ENCODE data around the gene SPAG17. TPM values are rescaled to one million over a fixed set of nuclear protein-coding genes. Genes with fewer than 3 reads are reported as not detected.

The SPAG17 gene
- total RNA-seq, 1 experiment from 2014 or later, result 0.36 TPM

DNA sequence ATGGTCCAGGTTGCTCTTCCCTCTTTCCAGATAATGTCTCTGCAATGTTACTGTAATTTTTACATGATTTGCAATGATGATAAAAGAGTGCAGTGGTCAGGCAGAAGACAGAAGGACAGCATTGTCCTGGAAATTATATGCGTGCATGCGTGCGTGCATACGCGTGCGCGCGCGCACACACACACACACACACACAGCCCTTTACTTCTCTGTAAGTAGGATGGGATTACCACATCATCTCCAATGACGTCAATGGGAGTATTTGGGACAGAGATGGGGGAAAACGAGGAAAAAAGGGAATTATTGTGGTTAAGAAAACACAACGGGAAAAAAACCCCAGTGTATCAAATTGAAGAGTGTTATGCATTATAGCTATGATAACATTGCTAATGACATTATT lies 99.7 kb downstream of the SPAG17 start:
- Histone ChIP-seq H3K27ac (ENCODE audit: low read length) (no peak overlapping the region), H3K4me1 (ENCODE audit: control insufficient read depth, insufficient read depth, low read length) (no peaks in the 10 kb centered on the region), H3K4me3 (ENCODE audit: low read depth in 2 of 2, low read length in 2 of 2) (no peak overlapping the region), H3K9me3 (ENCODE audit: control insufficient read depth, insufficient read depth, low read depth, low read length) (no peaks in the 10 kb centered on the region), H3K36me3 (ENCODE audit: control insufficient read depth, insufficient read depth, low read length) (no peaks in the 10 kb centered on the region), H3K27me3 (ENCODE audit: control insufficient read depth, insufficient read depth, low read length) (no peaks in the 10 kb centered on the region)
- ChIA-PET POLR2A (no interaction called here), CTCF (no interaction called here)
- no peak for DNase-seq (ENCODE audit: low read depth, low spot score)
- intact Hi-C loops (cut with micrococcal nuclease; ENCODE audit: unreplicated experiment) (no loop called here), in situ Hi-C loops (cut with HindIII; ENCODE audit: low pct_unique_long_range_greater_than_20kb, low sequenced_read_pairs) (no loop called here)
- BruUV-seq (replicated peaks), result no TSS peak
- TF ChIP-seq REST (IDR thresholded peaks at IDR 0.05; ENCODE audit: insufficient read depth in 1 of 2, low read depth in 2 of 2, low read length in 1 of 2) (no peak), TCF7L2 (IDR thresholded peaks at IDR 0.05; ENCODE audit: low read depth, low read length) (no peak), SIN3A (IDR thresholded peaks at IDR 0.05; ENCODE audit: borderline replicate concordance, insufficient read depth, low read depth, low read length) (no peak), POLR2AphosphoS5 (IDR thresholded peaks at IDR 0.05; ENCODE audit: low read depth, low read length) (no peak)
- TF ChIP-seq, protein P1, sequence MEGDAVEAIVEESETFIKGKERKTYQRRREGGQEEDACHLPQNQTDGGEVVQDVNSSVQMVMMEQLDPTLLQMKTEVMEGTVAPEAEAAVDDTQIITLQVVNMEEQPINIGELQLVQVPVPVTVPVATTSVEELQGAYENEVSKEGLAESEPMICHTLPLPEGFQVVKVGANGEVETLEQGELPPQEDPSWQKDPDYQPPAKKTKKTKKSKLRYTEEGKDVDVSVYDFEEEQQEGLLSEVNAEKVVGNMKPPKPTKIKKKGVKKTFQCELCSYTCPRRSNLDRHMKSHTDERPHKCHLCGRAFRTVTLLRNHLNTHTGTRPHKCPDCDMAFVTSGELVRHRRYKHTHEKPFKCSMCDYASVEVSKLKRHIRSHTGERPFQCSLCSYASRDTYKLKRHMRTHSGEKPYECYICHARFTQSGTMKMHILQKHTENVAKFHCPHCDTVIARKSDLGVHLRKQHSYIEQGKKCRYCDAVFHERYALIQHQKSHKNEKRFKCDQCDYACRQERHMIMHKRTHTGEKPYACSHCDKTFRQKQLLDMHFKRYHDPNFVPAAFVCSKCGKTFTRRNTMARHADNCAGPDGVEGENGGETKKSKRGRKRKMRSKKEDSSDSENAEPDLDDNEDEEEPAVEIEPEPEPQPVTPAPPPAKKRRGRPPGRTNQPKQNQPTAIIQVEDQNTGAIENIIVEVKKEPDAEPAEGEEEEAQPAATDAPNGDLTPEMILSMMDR (IDR thresholded peaks at IDR 0.05), result no peak
- ATAC-seq, result no peak

DNA sequence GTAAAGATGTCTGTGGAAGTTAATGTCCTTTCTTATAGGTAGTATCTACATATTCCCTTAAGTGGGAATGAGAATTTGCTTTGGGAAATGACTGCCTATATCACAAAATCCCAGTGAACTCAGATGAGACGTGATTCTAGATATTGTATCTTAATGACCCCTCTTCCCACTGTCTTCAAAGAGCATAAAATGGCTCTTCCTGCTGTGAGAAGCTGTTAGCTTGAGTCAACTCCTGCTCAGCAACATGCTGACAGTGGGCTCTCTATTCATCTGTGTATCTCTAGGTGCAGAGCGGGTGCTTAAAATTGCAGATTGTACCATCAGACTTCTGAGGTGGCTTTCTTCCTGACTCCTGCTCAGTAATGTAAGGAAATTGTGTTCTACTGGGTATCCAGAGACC lies 100.6 kb downstream of the SPAG17 start:
- no peaks in the 10 kb centered on the region for H3K4me1 ChIP-seq (ENCODE audit: control insufficient read depth, insufficient read depth, low read length)
- CTCF ChIA-PET, result no interaction called here
- no peak for DNase-seq (ENCODE audit: low read depth, low spot score)
- BruUV-seq (replicated peaks), result no TSS peak
- POLR2A ChIA-PET, result no interaction called here
- H3K9me3 ChIP-seq (ENCODE audit: control insufficient read depth, insufficient read depth, low read depth, low read length), result no peaks in the 10 kb centered on the region
- no peaks in the 10 kb centered on the region for H3K36me3 ChIP-seq (ENCODE audit: control insufficient read depth, insufficient read depth, low read length)
- ATAC-seq, result no peak
- intact Hi-C loops (cut with micrococcal nuclease; ENCODE audit: unreplicated experiment) (no loop called here), in situ Hi-C loops (cut with HindIII; ENCODE audit: low pct_unique_long_range_greater_than_20kb, low sequenced_read_pairs) (no loop called here)
- H3K27ac ChIP-seq (ENCODE audit: low read length), result no peak overlapping the region
- no peak overlapping the region for H3K4me3 ChIP-seq (ENCODE audit: low read depth in 2 of 2, low read length in 2 of 2)
- TF ChIP-seq TCF7L2 (IDR thresholded peaks at IDR 0.05; ENCODE audit: low read depth, low read length), result no peak
- no peak for TF ChIP-seq POLR2AphosphoS5 (IDR thresholded peaks at IDR 0.05; ENCODE audit: low read depth, low read length)
- TF ChIP-seq REST (IDR thresholded peaks at IDR 0.05; ENCODE audit: insufficient read depth in 1 of 2, low read depth in 2 of 2, low read length in 1 of 2), result no peak
- TF ChIP-seq, protein P1 (IDR thresholded peaks at IDR 0.05), result no peak
- TF ChIP-seq SIN3A (IDR thresholded peaks at IDR 0.05; ENCODE audit: borderline replicate concordance, insufficient read depth, low read depth, low read length), result no peak
- no peaks in the 10 kb centered on the region for H3K27me3 ChIP-seq (ENCODE audit: control insufficient read depth, insufficient read depth, low read length)
